AG09319 (cell line): Measurements from ENCODE around the gene CEMP1.

ENCODE experiments used
- DNase-seq: peaks from one replicate; pipeline ENCODE4 v3.0.0-alpha.2; 2010; ENCODE audit warnings: low read depth; ENCODE audit errors: extremely low read depth
- TF ChIP-seq, protein P1 (sequence below): IDR thresholded peaks from 2 replicates; pipeline ENCODE4 v1.5.1; 2011; ENCODE audit warnings: low read depth, mild to moderate bottlenecking, inconsistent platforms, low read length, moderate library complexity

CEMP1 gene

DNA sequence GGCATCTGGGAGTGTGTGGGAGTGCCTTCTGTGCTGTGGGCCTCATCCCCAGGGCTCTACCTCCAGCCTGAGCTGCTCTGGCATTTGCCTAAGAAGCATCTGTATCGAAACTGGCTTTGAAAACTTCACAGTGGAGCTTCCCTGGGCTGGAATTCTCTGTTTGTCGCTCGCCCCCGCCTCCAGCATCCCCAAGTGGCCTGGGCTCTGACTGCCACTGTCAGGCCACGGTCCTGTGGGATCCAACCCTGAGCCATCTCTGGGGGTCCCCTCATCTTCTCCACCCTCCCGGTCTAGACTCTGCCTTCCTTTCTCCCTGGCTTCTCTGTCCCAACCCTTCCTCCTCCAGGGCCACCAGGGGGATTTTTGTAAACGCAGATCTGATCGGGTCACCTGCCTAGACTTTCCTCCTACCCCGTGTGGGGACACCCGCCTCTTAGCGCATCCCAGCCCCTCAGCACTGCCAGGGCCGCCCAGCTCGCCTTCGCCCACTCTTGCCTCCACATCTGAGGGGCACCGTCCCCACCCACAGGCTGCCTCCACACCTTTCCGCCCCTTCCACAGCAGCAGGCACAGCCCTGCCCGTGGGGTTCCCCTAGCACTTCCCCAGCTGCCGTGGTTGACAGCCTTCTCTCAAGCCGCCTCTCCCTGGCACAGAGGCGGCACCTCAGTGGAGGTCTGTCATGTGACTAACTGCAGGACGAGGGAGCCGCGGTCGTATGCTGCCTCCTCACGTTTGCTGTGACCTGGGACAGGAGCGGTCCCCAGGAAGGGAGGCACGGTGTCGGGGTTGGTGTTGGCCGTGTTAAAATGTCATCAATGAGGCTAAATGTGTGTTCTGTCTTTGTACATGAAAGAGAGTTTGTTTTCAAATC, 44.3 kb downstream of the CEMP1 start:
- TF ChIP-seq, protein P1, sequence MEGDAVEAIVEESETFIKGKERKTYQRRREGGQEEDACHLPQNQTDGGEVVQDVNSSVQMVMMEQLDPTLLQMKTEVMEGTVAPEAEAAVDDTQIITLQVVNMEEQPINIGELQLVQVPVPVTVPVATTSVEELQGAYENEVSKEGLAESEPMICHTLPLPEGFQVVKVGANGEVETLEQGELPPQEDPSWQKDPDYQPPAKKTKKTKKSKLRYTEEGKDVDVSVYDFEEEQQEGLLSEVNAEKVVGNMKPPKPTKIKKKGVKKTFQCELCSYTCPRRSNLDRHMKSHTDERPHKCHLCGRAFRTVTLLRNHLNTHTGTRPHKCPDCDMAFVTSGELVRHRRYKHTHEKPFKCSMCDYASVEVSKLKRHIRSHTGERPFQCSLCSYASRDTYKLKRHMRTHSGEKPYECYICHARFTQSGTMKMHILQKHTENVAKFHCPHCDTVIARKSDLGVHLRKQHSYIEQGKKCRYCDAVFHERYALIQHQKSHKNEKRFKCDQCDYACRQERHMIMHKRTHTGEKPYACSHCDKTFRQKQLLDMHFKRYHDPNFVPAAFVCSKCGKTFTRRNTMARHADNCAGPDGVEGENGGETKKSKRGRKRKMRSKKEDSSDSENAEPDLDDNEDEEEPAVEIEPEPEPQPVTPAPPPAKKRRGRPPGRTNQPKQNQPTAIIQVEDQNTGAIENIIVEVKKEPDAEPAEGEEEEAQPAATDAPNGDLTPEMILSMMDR, result no peak
- no peak for DNase-seq

DNA sequence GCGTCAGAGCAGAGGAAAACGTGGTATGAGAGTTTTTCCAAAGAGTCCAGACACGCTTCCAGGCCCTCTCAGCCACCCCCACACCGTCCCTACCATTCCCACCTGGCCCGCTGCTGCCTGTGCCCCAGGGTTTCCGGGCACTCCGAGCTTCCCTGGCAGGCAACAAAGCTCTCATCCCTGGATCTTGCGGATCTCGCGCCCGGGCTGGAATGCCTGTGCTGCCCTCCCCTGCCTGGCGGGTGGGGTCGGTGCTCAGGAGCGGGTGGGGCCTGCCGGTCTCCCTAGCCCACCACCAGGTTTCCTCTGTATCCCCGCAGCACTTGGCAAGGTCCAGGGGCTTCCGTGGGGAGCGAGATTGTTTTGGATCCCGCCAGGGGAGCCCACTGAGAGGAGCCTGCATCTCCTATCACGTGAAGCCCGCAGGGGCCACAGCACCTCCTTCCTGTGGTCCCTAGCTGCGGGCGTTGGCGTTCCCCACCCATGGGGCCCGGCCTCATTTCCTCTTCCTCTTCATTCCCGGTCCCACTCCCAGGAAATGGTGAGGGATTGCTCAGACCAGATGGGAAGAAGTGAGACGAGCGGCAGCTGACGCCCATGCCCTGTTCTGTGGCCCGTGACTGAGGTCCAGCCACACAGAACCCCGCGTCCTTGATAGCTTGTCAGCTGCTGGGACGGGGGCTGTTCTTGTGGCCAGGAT, 45.2 kb downstream of the CEMP1 start:
- TF ChIP-seq, protein P1, result no peak
- no peak for DNase-seq

DNA sequence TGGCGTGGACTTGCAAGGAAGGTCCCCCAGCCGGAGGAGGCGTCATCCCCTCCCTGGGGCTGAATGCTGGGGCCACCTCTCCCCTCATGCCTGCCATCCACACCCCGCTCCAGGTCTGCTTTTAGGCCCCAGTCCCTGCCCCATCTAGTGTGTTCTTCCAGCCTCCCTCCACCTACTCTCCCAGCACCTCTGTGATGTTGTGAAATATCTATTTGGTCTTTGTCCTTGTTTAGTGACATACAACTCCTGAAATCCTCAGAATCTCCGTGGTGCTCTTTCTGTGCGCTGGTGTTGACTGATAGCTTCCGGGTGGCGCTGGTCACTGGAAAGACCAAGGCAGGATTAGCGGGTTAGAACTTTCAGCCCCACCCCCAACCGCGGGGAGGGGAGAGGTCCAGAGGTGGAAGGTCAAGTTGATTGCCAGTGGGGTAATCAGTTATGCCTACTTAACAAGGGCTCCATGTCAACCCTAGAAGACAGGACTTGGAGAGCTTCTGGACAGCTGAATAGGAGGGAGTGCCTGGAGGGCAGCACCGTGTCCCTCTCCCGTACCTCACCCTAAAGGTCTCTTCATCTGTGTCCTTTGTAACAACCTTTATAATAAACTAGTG, 46.2 kb downstream of the CEMP1 start:
- no peak for DNase-seq

DNA sequence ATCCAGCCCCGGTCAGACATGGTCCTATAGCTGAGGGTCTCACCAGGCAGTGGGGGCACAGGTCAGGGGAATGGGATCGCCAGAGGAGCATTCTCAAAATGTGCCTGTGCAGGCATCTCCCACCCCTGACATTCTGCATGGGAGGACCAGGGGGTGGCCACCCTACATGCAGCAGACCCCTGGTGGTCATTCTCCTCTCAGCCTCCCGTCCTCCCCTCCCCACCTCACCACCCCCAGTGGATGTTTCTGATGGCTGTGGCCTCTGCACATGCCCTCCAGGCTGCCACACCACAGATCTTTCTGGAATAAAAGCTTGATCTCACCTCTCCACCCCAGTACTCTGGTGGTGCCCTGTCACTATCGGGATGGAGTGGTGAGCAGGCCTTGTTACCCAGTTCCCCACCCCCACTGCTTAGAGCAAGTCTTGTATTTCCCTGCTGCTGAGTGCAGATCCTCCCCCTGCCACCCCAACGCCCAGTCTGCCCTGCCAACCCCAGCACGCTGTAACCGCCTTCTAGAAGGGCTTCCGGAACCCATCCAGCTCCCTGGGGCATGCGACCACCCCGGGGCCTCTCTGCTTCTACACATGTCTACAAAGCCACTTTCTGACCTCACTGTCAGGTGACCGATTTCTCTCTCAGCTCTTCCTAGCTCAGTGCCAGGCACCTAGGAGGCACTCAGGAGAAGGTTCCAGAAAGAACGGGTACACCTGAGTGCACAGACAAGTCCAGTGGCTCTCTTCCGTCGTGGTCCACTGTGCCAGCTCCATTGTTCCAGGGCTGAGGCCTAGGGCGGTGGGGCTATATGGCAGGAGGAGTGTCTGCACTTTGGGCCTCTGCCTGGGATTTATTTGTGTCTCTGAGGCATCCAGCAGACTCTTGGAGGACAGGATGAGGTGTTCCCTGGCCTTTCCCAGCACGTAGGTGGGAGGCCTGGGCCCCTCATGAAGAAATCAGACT, 47.0 kb downstream of the CEMP1 start:
- TF ChIP-seq, protein P1, result no peak
- no peak for DNase-seq

More for the DNA sequence above, 46.2 kb downstream of the CEMP1 start:
- TF ChIP-seq, protein P1, result no peak

DNA sequence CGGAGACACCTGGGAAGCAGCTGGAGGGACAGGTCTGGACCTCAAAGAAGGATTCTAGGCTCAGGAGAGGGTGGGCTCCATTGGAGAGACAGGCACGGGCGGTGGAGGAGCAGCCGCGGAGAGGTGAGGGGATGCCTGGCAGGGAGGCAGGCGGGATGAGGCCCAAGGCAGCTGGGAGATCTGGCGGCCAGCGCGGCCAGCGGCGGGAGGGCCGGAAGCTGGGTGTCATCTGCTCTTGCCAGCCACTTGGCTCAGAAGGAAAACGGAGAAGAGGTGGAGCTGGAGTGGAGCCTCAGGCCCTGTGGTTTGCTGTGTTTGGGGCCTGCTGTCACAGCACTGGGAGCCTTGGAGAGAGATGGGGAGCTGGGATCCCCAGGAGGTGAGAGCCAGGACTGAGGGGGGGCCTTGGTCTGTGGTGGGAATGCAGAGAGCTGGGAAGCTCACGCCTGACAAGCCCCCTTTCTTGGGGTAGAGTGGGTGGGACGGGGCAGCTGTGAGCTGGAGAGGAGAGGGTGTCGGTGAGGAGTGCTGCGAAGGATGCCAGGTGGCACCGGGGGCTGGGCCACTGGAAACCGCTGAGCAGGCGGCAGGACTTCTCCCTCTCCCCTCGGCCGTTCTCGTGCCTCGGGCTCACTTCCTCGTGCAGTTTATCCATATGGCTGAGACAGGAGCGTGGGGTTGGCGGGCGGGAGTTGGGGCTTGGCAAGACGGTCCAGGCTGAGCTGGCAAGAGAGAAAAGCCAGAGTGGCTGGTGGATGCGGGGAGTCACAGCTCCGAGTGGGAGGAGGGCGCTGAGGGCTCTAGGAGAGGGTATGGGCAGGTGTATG, 48.3 kb downstream of the CEMP1 start:
- DNase-seq, result peak; percentile 48
- TF ChIP-seq, protein P1, result no peak

DNA sequence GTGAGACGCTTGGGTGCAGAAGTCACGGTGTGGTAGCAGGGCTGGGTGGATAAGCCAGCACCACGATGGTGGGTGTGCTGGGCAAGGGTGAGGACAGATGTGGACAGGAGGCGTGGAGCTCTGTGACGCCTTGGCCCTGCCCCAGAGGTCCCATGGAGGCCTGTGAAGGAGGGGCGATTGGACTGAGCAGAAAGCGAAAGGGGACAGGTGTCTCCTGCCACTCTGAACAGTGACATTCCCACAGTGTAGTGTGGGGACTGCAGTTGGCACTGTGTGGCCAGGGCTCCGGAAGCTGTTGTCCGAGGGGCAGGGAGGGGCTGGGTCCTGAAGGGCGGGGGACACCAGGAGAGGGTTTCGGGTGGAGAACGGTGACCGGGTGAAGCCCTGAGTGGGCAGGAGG, 49.0 kb downstream of the CEMP1 start:
- TF ChIP-seq, protein P1, result no peak
- DNase-seq, result no peak
